GM23338 (cell line): Measurements from ENCODE around the gene PHKG2. TPM values are rescaled to one million over a fixed set of nuclear protein-coding genes. Genes with fewer than 3 reads are reported as not detected.

Experiments
- ATAC-seq: fragments of 200-7000 bp; cut with Tn5 transposase; 3 replicates; pipeline ENCODE4 v1.9.1; 2020
- DNase-seq: peaks from one replicate; pipeline ENCODE4 v3.0.0-alpha.2; 2015; ENCODE audit warnings: low spot score
- H2AFZ ChIP-seq: fragments of 200-600 bp; sonication (generic); 2 replicates; pipeline ENCODE4 v1.8.0; 2016; ENCODE audit warnings: antibody characterized with exemption, mild to moderate bottlenecking, moderate library complexity
- H3F3A ChIP-seq: fragments of 200-600 bp; sonication (generic); replicated peaks from 2 replicates; pipeline ENCODE4 v1.8.0; 2017; ENCODE audit warnings: antibody characterized with exemption, mixed run types, low read depth
- H3K27ac ChIP-seq: fragments of 200-600 bp; sonication (generic); 2 replicates; pipeline ENCODE4 v1.6.1; 2016; ENCODE audit warnings: low read depth
- H3K27me3 ChIP-seq: fragments of 200-600 bp; sonication (generic); 2 replicates; pipeline ENCODE4 v1.8.0; 2016; ENCODE audit warnings: mild to moderate bottlenecking, mixed run types, moderate library complexity; ENCODE audit not compliant: insufficient read depth
- H3K36me3 ChIP-seq: fragments of 200-600 bp; sonication (generic); 2 replicates; pipeline ENCODE4 v1.8.0; 2016; ENCODE audit warnings: mild to moderate bottlenecking; ENCODE audit not compliant: insufficient read depth
- H3K4me1 ChIP-seq: fragments of 200-600 bp; sonication (generic); 2 replicates; pipeline ENCODE4 v1.8.0; 2016; ENCODE audit warnings: mild to moderate bottlenecking, moderate library complexity; ENCODE audit not compliant: insufficient read depth
- H3K4me2 ChIP-seq: fragments of 200-600 bp; sonication (generic); 2 replicates; pipeline ENCODE4 v1.7.1; 2017; ENCODE audit warnings: mixed run types
- H3K4me3 ChIP-seq: fragments of 200-600 bp; sonication (generic); 2 replicates; pipeline ENCODE4 v1.6.1; 2016; ENCODE audit warnings: mixed run types
- H3K79me2 ChIP-seq: fragments of 200-600 bp; sonication (generic); replicated peaks from 2 replicates; pipeline ENCODE4 v1.8.0; 2017; ENCODE audit warnings: mild to moderate bottlenecking; ENCODE audit not compliant: insufficient read depth
- H3K9me2 ChIP-seq: fragments of 200-600 bp; sonication (generic); 2 replicates; pipeline ENCODE4 v1.8.0; 2017; ENCODE audit not compliant: insufficient read depth
- H4K20me1 ChIP-seq: fragments of 200-600 bp; sonication (generic); replicated peaks from 2 replicates; pipeline ENCODE4 v1.8.0; 2017; ENCODE audit warnings: mild to moderate bottlenecking; ENCODE audit not compliant: insufficient read depth
- H3K27ac Mint-ChIP-seq: 2 replicates; pipeline ENCODE4 v1.8.0; 2020; ENCODE audit warnings: inconsistent platforms, mild to moderate bottlenecking, moderate library complexity, mixed read lengths
- H3K27me3 Mint-ChIP-seq: 3 replicates; pipeline ENCODE4 v1.8.0; 2022; ENCODE audit warnings: low read depth, mild to moderate bottlenecking, moderate library complexity, mixed read lengths, inconsistent platforms; ENCODE audit not compliant: insufficient read depth, poor library complexity
- H3K36me3 Mint-ChIP-seq: 3 replicates; pipeline ENCODE4 v1.8.0; 2021; ENCODE audit warnings: low read depth, mild to moderate bottlenecking, inconsistent platforms, moderate library complexity, mixed read lengths
- H3K4me1 Mint-ChIP-seq: 3 replicates; pipeline ENCODE4 v1.8.0; 2020; ENCODE audit warnings: mild to moderate bottlenecking, inconsistent platforms, mixed read lengths
- H3K4me3 Mint-ChIP-seq: 3 replicates; pipeline ENCODE4 v1.8.0; 2021; ENCODE audit warnings: moderate library complexity, mild to moderate bottlenecking, inconsistent platforms, mixed read lengths
- H3K9me3 Mint-ChIP-seq: 3 replicates; pipeline ENCODE4 v1.8.0; 2020; ENCODE audit warnings: moderate library complexity, mild to moderate bottlenecking, inconsistent platforms, mixed read lengths
- CTCF ChIP-seq, 2 experiments: fragments of 200-600 bp in 1 of 2; sonication (generic) in 1 of 2; conservative IDR thresholded peaks; 2 replicates each; pipeline versions ENCODE4 v1.5.1 to v1.6.1; 2016 to 2017; ENCODE audit warnings: antibody characterized with exemption in 2 of 2, low read depth in 2 of 2, mild to moderate bottlenecking in 2 of 2, moderate library complexity in 1 of 2
- EZH2phosphoT487 ChIP-seq: fragments of 200-600 bp; sonication (generic); IDR thresholded peaks from one replicate; pipeline ENCODE4 v1.8.1; 2018; ENCODE audit warnings: antibody characterized with exemption; ENCODE audit not compliant: unreplicated experiment
- POLR2AphosphoS5 ChIP-seq: IDR thresholded peaks from 2 replicates; pipeline ENCODE4 v1.6.1; 2016; ENCODE audit warnings: antibody characterized with exemption, low read depth
- ZNF331 ChIP-seq: fragments of 250-450 bp; sonication (Bioruptor Pico); IDR thresholded peaks from 2 replicates; pipeline ENCODE4 v1.5.0; 2020; ENCODE audit warnings: low read depth, mild to moderate bottlenecking, moderate library complexity
- polyA plus RNA-seq: library from polyadenylated mRNA; unstranded; fragments of >200 nt; fragmentation: Nextera tagmentation; extraction: Ambion mirVana; gene quantifications from 2 replicates; pipeline ENCODE4 v1.2.1, GENCODE V29; 2016
- total RNA-seq: library from RNA; depleted of rRNA; stranded (reverse); fragments of >200 nt; shearing (Covaris generic); gene quantifications from 2 replicates; pipeline ENCODE4 v1.2.3, GENCODE V29; 2014
- TF ChIP-seq, protein P1 (sequence below): fragments of 250-450 bp; sonication (Bioruptor Pico); IDR thresholded peaks from 2 replicates; pipeline ENCODE4 v1.5.0; 2020; ENCODE audit warnings: mild to moderate bottlenecking, moderate library complexity

Gene PHKG2
- total and polyA plus RNA-seq, 2 experiments from 2014 or later = 26.9 to 27.0 TPM

DNA sequence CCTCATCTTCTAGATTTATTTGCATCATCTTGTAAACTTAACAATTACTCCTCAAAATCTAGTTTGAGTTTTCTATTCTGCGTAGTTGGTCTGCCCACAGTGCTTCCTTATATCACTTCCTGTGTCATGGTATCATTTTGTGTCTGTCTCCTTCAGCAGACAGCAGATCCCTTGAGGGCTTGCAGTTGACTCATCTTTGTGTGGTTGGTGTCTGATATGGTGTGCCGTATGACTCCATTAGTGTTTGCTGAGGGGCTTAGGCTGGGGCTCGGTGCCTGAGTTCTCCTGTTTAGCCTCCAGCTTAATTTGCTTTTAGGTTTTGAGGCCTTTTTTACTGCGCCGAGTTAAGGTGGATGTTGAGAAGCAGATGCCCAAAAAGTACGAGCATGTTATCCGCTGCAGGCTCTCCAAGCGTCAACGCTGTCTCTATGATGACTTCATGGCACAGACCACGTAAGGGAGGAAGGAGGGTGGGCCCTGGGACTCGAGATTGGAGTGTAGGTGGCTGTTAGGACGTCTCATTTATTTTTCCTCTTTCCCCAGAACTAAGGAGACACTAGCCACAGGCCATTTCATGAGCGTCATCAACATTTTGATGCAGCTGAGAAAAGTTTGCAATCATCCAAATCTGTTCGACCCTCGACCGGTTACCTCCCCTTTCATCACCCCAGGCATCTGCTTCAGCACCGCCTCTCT is 32.3 kb upstream of the PHKG2 start:
- H3K4me2 ChIP-seq = no peak overlapping the region
- peaks cover 70% of the 10 kb centered on the region for H3K36me3 ChIP-seq
- ATAC-seq = no peak
- H3K27ac Mint-ChIP-seq = no peak overlapping the region
- no peaks in the 10 kb centered on the region for H3K4me1 ChIP-seq
- H3K36me3 Mint-ChIP-seq = peaks cover 90% of the 10 kb centered on the region
- peaks cover 31% of the 10 kb centered on the region for H4K20me1 ChIP-seq
- no peak overlapping the region for H3K4me3 Mint-ChIP-seq
- TF ChIP-seq ZNF331 (CRISPR knock-in tag) (no peak), EZH2phosphoT487 (no peak), POLR2AphosphoS5 (no peak), CTCF (conservative IDR thresholded peaks at IDR 0.05; ENCODE audit: low read depth in 2 of 2) (no peak)
- TF ChIP-seq, protein P1, sequence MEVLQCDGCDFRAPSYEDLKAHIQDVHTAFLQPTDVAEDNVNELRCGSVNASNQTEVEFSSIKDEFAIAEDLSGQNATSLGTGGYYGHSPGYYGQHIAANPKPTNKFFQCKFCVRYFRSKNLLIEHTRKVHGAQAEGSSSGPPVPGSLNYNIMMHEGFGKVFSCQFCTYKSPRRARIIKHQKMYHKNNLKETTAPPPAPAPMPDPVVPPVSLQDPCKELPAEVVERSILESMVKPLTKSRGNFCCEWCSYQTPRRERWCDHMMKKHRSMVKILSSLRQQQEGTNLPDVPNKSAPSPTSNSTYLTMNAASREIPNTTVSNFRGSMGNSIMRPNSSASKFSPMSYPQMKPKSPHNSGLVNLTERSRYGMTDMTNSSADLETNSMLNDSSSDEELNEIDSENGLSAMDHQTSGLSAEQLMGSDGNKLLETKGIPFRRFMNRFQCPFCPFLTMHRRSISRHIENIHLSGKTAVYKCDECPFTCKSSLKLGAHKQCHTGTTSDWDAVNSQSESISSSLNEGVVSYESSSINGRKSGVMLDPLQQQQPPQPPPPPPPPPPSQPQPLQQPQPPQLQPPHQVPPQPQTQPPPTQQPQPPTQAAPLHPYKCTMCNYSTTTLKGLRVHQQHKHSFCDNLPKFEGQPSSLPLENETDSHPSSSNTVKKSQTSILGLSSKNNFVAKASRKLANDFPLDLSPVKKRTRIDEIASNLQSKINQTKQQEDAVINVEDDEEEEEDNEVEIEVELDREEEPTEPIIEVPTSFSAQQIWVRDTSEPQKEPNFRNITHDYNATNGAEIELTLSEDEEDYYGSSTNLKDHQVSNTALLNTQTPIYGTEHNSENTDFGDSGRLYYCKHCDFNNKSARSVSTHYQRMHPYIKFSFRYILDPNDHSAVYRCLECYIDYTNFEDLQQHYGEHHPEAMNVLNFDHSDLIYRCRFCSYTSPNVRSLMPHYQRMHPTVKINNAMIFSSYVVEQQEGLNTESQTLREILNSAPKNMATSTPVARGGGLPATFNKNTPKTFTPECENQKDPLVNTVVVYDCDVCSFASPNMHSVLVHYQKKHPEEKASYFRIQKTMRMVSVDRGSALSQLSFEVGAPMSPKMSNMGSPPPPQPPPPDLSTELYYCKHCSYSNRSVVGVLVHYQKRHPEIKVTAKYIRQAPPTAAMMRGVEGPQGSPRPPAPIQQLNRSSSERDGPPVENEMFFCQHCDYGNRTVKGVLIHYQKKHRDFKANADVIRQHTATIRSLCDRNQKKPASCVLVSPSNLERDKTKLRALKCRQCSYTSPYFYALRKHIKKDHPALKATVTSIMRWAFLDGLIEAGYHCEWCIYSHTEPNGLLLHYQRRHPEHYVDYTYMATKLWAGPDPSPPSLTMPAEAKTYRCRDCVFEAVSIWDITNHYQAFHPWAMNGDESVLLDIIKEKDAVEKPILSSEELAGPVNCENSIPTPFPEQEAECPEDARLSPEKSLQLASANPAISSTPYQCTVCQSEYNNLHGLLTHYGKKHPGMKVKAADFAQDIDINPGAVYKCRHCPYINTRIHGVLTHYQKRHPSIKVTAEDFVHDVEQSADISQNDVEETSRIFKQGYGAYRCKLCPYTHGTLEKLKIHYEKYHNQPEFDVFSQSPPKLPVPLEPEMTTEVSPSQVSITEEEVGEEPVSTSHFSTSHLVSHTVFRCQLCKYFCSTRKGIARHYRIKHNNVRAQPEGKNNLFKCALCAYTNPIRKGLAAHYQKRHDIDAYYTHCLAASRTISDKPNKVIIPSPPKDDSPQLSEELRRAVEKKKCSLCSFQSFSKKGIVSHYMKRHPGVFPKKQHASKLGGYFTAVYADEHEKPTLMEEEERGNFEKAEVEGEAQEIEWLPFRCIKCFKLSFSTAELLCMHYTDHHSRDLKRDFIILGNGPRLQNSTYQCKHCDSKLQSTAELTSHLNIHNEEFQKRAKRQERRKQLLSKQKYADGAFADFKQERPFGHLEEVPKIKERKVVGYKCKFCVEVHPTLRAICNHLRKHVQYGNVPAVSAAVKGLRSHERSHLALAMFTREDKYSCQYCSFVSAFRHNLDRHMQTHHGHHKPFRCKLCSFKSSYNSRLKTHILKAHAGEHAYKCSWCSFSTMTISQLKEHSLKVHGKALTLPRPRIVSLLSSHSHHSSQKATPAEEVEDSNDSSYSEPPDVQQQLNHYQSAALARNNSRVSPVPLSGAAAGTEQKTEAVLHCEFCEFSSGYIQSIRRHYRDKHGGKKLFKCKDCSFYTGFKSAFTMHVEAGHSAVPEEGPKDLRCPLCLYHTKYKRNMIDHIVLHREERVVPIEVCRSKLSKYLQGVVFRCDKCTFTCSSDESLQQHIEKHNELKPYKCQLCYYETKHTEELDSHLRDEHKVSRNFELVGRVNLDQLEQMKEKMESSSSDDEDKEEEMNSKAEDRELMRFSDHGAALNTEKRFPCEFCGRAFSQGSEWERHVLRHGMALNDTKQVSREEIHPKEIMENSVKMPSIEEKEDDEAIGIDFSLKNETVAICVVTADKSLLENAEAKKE = no peak
- no peak overlapping the region for H3K27ac ChIP-seq
- no peaks in the 10 kb centered on the region for H3K9me2 ChIP-seq
- no peaks in the 10 kb centered on the region for H3K9me3 Mint-ChIP-seq
- H3F3A ChIP-seq = peaks cover 5% of the 10 kb centered on the region; the same call in 1 of the 2 replicates
- H3K4me1 Mint-ChIP-seq = no peaks in the 10 kb centered on the region
- H2AFZ ChIP-seq = no peak overlapping the region
- no peaks in the 10 kb centered on the region for H3K27me3 Mint-ChIP-seq
- no peak for DNase-seq
- no peak overlapping the region for H3K4me3 ChIP-seq
- peaks cover 5% of the 10 kb centered on the region; the same call in 1 of the 2 replicates for H3K79me2 ChIP-seq
- no peaks in the 10 kb centered on the region for H3K27me3 ChIP-seq
